Thyroid gland (tissue), 4 donors: ENCODE data around the gene AANAT. TPM values are rescaled to one million over a fixed set of nuclear protein-coding genes. Genes with fewer than 3 reads are reported as not detected.

ENCODE experiments used
- DNase-seq, 2 donors: peaks; one replicate each; pipeline ENCODE4 v3.0.0-alpha.2; 2019
- H3K27ac ChIP-seq, 3 donors: fragments of 200-600 bp; sonication (generic); 1 replicate in 2 of 3; 2 replicates in 1 of 3; pipeline ENCODE4 v1.5.1; 2016 to 2019; ENCODE audit warnings: mild to moderate bottlenecking in 1 of 3, moderate library complexity in 1 of 3
- H3K27me3 ChIP-seq: fragments of 200-600 bp; sonication (generic); one replicate; pipeline ENCODE4 v1.5.1; 2019
- H3K36me3 ChIP-seq, 2 donors: fragments of 200-600 bp; sonication (generic); one replicate each; pipeline ENCODE4 v1.5.1; 2016 to 2019
- H3K4me1 ChIP-seq, 2 donors: fragments of 200-600 bp; sonication (generic); one replicate each; pipeline ENCODE4 v1.5.1; 2017 to 2019
- H3K4me3 ChIP-seq, 3 donors: fragments of 200-600 bp; sonication (generic); replicated peaks in 1 of 3; 1 replicate in 2 of 3; 2 replicates in 1 of 3; pipeline ENCODE4 v1.5.1; 2016; ENCODE audit warnings: mild to moderate bottlenecking in 1 of 3
- H3K9me3 ChIP-seq: fragments of 200-600 bp; sonication (generic); one replicate; pipeline ENCODE4 v1.5.1; 2017
- POLR2A ChIP-seq, 2 donors: fragments of 450-650 bp; IDR thresholded peaks; one replicate each; pipeline ENCODE4 v1.6.1; 2017; ENCODE audit warnings: antibody characterized with exemption in 2 of 2, mild to moderate bottlenecking in 2 of 2, moderate library complexity in 1 of 2
- WGBS, 2 donors: methylation state at CpG; one replicate each; pipeline ENCODE4 v1.1.5; 2017; 5-methylcytosine and 5-hydroxymethylcytosine counted together
- intact Hi-C: fragments of 100-400 bp; cut with DNase I; formaldehyde crosslinking; loops from one replicate; pipeline ENCODE4 v1.15.1; 2023
- total RNA-seq, 4 donors: library from RNA; depleted of rRNA; stranded (reverse); fragments of >200 nt; gene quantifications; one replicate each; pipeline ENCODE4 v1.2.3, GENCODE V29; 2016
- TF ChIP-seq, protein P1 (sequence below), 6 experiments: fragments of 200-600 bp in 3 of 6; fragments of 450-650 bp in 3 of 6; sonication (generic) in 3 of 6; IDR thresholded peaks; one replicate each; pipeline ENCODE4 v1.5.1; 2016 to 2019; ENCODE audit warnings: antibody characterized with exemption in 6 of 6, mild to moderate bottlenecking in 2 of 6, inconsistent platforms in 1 of 6, moderate library complexity in 1 of 6

The AANAT gene
- total RNA-seq, 4 donors from 2014 or later = 0.81 TPM; not detected in 3

DNA sequence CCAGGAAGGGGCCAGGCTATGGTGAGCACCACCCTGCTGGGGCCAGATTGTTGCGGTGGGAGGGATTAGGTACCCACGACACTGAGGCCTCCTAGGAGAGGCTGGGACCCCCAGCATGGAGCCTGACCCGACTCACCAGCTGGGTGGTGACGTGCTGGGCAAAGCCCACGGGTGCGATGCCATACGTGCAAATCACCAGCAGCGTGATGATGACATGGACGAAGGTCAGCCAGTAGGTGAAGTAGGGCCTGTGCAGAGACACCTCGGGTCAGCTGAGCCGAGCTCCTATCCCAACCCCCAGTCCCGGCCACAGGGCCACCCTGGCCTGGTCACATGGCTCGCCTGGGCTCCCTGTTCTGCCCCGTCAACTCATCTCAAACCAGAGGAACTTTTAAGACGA, 7.5 kb downstream of the AANAT start:
- Histone ChIP-seq H3K4me1 (no peaks in the 10 kb centered on the region), H3K27ac (no peak overlapping the region), H3K4me3 (no peak overlapping the region), H3K9me3 (no peaks in the 10 kb centered on the region), H3K27me3 (no peaks in the 10 kb centered on the region), H3K36me3 (peaks cover 0 to 8% of the 10 kb centered on the region in 2 donors)
- 90 to 97% methylated on average over 11 to 13 of the region's 15 CpGs for WGBS, 2 donors
- intact Hi-C loops = no loop called here
- DNase-seq = no peak
- TF ChIP-seq, protein P1, sequence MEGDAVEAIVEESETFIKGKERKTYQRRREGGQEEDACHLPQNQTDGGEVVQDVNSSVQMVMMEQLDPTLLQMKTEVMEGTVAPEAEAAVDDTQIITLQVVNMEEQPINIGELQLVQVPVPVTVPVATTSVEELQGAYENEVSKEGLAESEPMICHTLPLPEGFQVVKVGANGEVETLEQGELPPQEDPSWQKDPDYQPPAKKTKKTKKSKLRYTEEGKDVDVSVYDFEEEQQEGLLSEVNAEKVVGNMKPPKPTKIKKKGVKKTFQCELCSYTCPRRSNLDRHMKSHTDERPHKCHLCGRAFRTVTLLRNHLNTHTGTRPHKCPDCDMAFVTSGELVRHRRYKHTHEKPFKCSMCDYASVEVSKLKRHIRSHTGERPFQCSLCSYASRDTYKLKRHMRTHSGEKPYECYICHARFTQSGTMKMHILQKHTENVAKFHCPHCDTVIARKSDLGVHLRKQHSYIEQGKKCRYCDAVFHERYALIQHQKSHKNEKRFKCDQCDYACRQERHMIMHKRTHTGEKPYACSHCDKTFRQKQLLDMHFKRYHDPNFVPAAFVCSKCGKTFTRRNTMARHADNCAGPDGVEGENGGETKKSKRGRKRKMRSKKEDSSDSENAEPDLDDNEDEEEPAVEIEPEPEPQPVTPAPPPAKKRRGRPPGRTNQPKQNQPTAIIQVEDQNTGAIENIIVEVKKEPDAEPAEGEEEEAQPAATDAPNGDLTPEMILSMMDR (IDR thresholded peaks at IDR 0.05) = no peak
- no peak for TF ChIP-seq POLR2A (IDR thresholded peaks at IDR 0.05)

DNA sequence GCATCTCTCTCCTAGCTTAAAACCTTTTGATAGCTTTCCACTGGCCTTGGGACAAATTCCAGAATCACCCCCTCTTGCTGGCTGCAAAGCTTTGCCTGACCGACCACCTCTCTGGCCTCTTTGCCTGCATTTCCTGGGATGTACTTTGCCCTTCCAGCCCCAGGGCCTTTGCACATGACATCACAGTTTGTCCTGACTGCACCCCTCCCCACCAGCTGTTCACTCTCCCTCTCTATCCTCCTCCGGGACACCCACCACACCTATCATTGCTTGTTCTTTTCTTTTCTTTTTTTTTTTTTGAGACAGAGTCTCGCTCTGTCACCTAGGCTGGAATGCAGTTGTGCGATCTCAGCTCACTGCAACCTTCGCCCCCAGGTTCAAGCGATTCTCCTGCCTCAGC, 7.9 kb downstream of the AANAT start:
- Histone ChIP-seq H3K36me3 (peaks cover 0 to 8% of the 10 kb centered on the region in 2 donors), H3K9me3 (no peaks in the 10 kb centered on the region), H3K4me1 (no peaks in the 10 kb centered on the region), H3K27ac (no peak overlapping the region), H3K27me3 (no peaks in the 10 kb centered on the region), H3K4me3 (no peak overlapping the region)
- TF ChIP-seq POLR2A (IDR thresholded peaks at IDR 0.05) = no peak
- TF ChIP-seq, protein P1 (IDR thresholded peaks at IDR 0.05) = no peak
- DNase-seq = no peak
- intact Hi-C loops = no loop called here
- 96 to 97% methylated on average over 6 of the region's 6 CpGs for WGBS, 2 donors

DNA sequence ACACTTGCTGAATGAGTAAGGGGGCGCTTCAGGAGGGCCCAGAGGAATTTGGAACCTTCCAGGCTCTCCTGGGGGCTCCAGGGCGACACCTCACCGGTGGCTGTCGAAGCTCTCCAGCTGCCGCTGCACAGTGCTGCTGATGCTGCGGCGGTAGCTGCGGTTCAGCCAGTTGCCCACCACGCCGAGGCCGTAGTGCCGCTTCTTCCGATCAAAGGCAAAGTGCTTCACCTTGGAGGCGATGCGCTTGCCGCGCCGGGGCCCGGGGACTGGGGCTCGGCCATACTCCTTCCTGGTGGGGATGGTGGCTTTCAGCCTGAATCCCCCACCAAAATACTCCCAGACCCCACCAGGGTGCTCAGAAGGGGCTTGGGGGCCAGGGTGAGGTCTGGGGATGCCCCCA, 9.3 kb downstream of the AANAT start:
- intact Hi-C loops = no loop called here
- no peaks in the 10 kb centered on the region for H3K4me1 ChIP-seq

DNA sequence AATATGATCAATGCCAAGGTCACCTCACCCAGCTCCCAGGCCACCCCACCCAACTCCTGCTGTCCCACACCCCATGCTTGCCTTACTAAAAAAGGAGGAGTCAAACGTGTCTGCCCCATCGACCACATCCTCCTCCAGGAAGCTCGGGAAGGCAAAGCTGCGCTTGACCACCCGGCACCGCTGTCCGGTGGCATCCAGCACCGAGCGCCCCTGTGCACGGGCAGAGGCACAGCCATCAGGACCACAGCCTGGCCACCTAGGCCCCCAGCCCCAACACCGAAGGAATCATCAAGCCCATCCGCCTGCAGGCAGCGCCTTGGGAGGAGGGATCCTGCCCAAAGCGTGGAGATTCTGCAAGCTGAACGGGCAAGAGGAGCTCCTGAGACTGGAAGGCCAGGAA, 10.2 kb downstream of the AANAT start:
- TF ChIP-seq, protein P1 (IDR thresholded peaks at IDR 0.05) = no peak
- no peak for TF ChIP-seq POLR2A (IDR thresholded peaks at IDR 0.05)
- H3K27me3 ChIP-seq = no peaks in the 10 kb centered on the region
- no peaks in the 10 kb centered on the region for H3K9me3 ChIP-seq
- H3K27ac ChIP-seq = no peak overlapping the region
- H3K4me1 ChIP-seq = no peaks in the 10 kb centered on the region
- no peak overlapping the region for H3K4me3 ChIP-seq
- no peak for DNase-seq
- H3K36me3 ChIP-seq = peaks cover 0 to 5% of the 10 kb centered on the region in 2 donors
- intact Hi-C loops = no loop called here
- WGBS, 2 donors = 86 to 91% methylated on average over 11 to 12 of the region's 15 CpGs

More for the DNA sequence above, 9.3 kb downstream of the AANAT start:
- no peak overlapping the region for H3K4me3 ChIP-seq
- no peaks in the 10 kb centered on the region for H3K9me3 ChIP-seq
- peaks cover 0 to 8% of the 10 kb centered on the region in 2 donors for H3K36me3 ChIP-seq
- no peak for DNase-seq
- 87 to 89% methylated on average over 8 to 17 of the region's 20 CpGs for WGBS, 2 donors
- no peaks in the 10 kb centered on the region for H3K27me3 ChIP-seq
- TF ChIP-seq, protein P1 (IDR thresholded peaks at IDR 0.05) = no peak
- TF ChIP-seq POLR2A (IDR thresholded peaks at IDR 0.05) = no peak
- H3K27ac ChIP-seq = no peak overlapping the region

- 96% methylated on average over 10 of the region's 10 CpGs for WGBS, 2 donors
- Histone ChIP-seq H3K27ac (no peak overlapping the region), H3K27me3 (no peaks in the 10 kb centered on the region), H3K4me3 (no peak overlapping the region), H3K9me3 (no peaks in the 10 kb centered on the region), H3K4me1 (no peaks in the 10 kb centered on the region), H3K36me3 (peaks cover 0 to 5% of the 10 kb centered on the region in 2 donors)
- intact Hi-C loops = no loop called here
- DNase-seq = no peak
- TF ChIP-seq, protein P1 (IDR thresholded peaks at IDR 0.05) = no peak
- no peak for TF ChIP-seq POLR2A (IDR thresholded peaks at IDR 0.05)
These were observed 10.7 kb downstream of the AANAT start for GRCh38 chr17:76478097-76478496.
